Bone marrow (tissue), 2 donors: ENCODE data around the gene SYNGR1.

ENCODE experiments used
- DNase-seq, 2 donors: peaks; one replicate each; lab custom pipeline; 2025; lab: John Stamatoyannopoulos, UW

Gene SYNGR1, protein sequence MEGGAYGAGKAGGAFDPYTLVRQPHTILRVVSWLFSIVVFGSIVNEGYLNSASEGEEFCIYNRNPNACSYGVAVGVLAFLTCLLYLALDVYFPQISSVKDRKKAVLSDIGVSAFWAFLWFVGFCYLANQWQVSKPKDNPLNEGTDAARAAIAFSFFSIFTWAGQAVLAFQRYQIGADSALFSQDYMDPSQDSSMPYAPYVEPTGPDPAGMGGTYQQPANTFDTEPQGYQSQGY

DNA sequence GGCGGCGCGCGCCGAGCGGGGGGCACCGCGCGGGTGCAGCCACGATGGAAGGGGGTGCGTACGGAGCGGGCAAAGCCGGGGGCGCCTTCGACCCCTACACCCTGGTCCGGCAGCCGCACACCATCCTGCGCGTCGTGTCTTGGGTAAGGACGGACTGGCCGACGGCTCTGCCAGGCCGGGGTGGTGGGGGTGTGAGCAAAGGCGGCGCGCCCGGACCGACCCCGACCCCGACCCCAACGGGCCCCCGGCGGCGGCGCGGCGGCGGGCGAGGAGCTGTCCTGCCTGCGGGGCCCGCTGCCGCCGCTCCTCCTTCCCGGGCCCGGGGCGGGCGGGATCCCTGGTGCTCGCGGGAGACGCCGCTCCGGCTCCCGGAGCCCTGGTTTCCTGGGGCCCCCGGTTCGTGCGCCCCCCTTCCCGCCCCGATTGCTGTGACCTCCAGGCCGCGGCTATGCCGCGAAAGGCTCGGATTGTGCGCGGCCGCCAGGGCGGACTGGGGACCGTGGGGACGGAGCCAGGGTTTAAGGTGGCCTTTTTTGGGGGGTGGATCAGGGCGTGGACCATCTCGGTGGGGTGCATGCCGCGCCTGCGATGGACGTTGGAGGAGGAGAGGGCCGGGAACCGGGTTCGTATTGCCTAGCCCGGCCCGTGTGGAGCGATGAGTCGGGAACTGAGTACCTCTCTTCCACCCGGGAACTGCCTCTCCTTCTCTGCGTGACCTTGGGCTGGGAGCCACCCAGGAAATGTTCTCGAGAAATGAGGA, at the start of gene SYNGR1:
Gene SYNGR1, plus strand, starts transcription at position 25 of the 760 bp plus-strand sequence. Its CDS starts 20 bp downstream, at position 45.
- DNase-seq, result no peak

DNA sequence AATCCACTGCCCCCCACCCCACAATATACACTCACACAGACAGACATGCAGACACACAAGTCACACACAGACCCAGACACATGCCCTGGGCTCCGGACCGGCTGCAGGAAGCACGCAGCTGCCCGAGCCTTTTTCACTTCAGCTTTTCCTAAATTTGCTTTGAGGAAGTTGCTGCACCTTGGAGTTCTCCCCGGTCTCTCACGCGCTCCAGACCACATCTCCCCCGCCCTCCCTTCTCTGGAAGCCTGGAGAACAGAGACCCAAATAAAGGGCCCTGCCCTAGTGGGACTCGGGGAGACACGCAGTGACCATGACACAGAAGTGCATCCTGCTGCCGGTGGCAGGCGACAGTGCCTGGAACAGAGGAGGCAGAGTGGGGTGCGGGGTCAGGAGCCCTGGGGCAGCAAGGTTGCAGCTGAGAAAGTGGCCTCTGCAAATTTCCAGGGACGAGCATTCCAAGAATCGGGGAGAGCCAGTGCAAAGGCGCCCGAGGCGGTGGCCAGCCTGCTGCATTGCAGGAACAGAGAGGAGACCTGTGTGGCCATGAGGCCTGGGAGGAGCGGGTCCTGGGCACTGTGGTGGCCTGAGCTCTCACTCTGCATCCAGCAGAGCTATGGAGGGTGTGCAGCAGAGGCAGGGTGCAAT, 49.5 kb upstream of the SYNGR1 start:
- peak in 1 of 2 donors; percentile 50 for DNase-seq

DNA sequence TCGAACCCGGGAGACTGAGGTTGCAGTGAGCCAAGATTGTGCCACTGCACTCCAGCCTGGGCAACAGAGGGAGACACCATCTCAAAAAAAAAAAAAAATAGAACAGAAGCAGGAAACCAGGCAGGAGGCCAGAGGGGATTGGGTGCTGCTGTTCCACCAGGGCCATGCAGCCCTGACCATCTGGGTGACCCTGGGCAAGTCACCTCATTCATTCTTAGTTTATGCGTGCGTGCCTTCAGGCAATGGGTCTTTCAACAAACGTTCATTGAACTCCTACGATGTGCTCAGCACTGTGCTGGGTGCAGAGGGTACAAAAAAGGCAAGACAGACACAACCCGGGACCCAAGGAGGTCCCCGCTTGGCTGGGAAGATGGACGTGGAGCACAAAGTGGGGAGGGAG, 48.7 kb upstream of the SYNGR1 start:
- no peak for DNase-seq

DNA sequence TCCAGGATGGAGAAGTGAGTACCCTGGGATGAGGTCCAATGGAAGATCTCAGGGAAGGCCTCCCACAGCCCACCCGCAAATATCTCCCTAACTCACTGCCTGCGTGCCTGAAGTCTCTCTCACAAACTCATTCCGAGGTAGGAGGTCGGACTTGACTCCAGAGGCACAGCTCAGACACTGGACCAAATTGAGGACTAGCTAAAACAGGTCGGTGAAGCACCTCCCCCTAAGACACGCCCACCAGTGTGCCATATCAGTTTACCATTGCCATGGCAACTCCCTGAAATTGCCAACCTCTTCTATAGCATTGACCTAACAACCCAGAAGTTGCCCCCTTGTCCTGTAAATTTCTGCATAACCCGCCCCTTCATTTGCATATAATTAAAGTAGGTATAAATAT, 47.9 kb upstream of the SYNGR1 start:
- no peak for DNase-seq

DNA sequence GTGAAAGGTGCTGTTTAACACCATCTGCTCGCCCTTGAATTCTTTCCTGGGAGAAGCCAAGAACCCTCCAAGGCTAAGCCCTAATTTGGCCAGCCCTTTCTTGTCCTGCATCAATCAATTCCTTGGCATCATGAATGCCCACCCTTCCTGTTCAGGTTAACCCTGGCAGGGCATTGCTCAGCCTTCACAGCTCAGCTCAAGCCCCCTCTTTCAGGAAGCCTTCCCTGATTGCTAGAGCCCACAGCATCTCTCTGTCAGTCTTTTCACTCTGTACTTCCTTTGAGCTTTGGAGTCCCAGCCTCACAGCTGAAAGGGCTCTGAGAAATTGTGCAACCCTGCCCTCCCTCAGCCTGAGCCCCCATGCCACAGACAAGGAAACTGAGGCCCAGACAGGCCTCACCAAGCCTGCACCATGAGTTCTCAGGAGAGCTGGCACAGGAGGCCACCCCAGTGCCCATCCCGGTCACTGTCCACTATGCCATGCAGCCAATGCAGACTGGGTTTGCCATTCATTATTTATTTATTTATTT, 47.3 kb upstream of the SYNGR1 start:
- DNase-seq, result no peak

DNA sequence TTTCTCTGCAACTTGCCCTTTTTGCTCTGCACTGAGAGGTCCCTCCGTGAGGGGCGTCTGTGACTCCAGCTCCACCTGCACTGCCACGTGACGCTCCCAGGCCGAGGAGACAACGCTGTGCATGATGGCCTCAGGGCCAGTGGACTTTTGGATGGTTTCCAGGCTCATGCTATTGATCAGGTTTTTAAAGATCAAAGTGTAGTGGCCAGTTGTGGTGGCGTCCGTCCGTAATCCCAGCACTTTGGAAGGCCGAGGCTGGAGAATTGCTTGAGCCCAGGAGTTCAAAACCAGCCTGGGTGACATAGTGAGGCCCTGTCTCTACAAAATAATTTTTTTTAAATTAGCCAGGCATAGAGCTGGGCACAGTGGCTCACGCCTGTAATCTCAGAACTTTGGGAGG, 46.4 kb upstream of the SYNGR1 start:
- DNase-seq, result no peak

DNA sequence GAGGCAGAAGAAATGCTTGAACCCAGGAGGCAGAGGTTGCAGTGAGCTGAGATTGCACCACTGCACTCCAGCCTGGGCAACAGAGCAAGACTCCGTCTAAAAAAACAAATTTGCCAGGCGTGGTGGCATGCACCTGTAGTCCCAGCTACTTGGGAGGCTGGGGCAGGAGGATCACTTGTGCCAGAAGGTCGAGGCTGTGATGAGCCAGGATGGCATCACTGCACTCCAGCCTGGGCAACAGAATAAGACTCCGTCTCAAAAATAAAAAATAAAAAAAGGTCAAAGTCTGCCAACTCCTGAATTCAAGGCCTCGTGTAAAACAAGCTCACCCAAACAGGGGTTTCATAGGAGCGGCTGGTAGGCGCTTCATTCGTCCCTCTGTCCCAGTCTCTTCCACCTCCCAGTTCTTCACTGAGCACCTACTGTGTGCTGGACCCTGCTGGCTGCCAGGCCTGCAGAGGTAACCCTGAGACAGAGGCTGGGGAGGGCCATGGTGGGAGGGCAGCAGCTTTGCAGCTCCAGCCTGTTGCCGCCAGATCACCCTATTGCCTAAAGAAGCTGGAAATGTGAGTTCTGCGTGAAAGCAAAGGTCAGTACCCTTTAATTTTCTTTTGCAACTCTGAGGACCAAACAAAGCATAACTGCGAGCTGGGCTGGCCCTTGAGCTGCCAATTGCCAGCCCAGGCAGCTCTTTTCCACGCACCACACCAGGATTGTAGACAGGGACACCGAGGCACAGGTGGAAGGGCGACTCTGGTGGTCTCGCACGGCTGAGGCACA, 45.7 kb upstream of the SYNGR1 start:
- no peak for DNase-seq

DNA sequence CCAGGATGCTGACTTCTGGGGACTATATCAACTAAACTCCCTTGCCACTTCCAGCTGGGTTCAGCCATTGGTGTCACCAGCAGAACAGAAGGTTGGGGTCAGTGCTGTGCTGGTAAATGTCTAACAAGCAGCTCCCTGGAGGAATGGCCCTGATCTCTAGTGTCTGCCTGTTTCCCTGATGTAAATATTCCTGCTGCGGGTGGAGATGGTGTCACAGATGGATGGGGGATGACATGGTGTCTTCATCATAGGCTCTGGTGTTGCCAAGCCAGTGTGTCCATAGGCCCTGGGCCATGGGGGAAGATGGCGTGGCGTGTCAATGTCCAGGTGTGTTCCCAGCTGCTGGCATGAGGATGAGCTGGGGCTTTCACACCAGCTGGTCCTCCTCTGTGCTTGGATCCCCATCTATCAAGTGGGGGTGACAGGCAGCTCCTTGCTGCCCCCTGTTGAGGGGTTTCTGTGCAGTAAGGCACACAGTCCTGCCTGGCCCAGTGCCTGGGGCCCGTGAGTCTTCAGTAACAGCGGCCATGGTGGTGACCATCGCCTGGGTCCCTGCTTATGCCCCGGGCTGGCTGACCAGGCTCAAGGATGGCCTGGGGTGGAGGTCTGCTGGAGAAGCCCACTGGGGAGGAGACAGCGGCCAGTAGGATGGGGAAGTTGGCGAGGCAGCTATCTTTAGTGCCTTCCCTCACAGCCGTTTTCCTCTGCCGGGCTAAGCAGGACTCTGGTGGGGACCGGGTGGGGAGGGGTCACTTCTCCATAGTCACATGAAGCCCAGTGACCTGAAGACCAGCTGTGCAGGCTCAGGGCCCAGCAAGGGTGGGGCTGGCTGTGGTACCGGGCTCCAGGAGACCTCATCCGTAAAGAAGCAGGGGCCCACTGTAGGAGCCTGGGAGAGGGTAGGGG, 43.1 kb upstream of the SYNGR1 start:
- DNase-seq, result peak in 1 of 2 donors; percentile 39

DNA sequence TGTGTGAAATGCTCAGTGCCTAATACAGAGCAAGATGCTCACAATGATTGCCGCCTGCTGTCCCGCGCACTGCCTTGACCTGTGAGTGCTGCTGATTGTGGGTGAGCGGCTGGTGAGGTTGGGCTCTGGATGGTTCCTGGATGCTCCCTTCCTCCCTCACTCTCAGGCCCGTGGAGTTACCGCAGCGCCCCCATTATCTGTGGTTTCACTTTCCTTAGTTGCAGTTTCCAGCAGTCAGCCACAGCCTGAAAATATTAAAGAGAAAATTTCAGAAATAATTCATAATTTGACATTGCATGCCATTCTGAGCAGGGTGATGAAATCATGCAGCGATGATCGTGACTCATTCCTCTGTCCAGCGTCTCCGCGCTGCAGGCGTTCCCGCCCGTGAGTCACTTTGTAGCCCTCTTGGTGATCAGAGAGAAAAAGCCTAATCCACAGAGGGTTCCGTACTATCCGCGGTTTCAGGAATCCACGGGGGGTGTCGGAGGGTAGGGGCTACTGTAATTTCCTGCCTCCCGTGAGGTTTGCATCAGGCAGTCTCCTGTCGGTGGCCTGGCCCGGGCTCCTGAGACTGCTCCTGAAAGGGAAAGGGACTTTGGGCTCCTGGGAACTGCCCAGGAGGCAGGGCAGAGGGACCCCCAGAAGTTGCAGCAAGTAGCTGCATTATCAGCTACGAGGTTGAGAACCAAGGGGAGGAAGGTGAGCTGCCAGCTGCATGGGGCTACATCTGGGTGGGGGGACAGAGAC, 41.0 kb upstream of the SYNGR1 start:
- peak in 1 of 2 donors; percentile 39 for DNase-seq

DNA sequence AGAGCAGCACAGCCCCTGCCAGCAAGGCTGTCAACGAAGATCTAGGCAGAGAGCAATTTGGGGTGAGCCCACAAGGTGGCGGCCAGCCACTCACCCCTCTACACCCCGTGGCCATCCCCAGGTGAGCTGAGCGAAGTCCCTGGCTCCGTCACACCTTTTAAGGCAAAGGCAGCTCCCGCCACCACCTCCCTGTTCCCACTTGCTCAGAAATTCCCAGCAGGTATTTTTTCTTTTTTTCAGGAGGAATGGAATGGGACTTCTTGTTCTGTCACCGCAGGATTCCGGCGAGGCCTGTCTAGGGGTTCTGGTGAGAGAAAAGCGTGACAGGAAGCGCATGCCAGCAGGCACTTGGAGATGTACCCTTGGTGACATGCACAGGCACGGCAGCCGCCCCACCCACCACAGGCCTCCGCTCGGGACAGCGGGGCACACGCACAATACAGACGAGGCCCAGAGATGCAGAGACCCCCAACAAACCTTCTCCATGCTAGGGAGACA, 40.4 kb upstream of the SYNGR1 start:
- no peak for DNase-seq

DNA sequence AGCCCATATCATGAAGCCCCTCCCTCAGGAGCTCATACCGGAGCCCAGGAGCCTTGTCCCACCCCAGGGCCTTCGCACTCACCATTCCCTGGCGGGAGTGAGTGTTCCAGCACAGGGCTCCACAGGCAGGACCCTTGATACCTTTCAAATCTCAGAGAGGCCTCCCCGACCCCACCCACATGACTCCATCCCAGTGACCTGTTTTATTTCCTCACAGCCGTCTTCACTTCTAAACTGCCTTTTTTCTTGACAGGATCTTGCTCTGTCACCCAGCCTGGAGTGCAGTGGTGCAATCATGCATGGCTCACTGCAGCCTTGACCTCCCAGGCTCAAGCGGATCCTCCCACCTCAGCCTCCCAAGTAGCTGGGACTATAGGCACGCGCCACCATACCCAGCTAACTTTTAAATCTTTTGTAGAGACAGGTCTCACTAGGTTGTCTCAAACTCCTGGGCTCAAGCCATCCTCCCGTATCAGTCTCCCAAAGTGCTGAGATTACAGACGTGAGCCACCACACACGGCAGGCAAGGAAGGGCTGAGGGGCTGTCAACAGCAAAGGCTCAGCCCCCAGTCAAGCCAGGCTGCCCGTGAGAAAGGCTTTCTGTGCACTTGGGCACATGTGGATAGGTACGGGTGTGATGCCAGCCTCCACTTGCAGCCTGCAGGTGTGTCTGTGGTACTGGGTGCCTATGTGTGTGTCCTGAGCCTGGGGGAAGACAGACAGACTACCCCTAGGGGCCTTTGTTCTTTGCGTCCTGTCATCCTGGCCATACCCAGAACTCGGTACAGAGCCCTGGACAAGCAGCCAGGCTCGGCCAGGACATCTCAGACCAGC, 39.7 kb upstream of the SYNGR1 start:
- no peak for DNase-seq

DNA sequence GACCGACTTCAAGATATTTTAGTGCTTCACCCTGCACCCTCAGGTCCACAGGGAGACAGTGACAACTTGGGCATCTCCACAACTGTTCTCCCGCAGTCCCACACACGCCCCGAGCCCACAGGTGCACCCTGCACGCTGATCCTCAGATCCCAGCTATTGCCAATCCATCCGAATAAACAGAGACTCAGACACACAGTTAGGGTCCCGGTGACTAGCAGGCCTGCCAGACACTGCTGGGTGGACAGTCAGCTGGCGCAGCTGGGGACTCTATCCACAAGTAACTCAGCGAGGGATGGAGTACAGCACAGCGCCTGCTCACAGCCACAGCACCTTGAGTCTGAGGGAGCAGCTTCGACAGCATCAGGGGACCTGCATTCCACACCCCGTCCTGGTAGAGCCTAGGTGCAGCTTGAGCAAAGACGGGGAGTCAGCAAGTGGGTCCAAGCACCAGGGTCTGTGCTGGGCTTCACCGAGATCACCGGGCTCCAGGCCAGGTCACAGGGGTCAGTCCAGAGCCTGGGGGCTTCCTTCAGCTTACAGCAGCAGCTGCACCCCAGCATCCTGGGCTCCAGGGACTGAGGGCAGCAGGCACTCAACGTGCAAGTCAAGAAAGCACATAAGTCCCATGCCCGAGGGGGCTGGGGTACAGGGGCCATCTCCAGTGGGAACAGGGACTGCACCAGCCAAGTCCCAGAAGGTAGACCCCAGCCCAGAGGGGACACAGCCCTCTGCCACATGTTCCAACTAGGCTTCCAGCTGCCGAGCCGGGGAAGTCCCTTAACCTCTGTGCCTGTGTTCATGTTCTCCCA, 38.0 kb upstream of the SYNGR1 start:
- no peak for DNase-seq

DNA sequence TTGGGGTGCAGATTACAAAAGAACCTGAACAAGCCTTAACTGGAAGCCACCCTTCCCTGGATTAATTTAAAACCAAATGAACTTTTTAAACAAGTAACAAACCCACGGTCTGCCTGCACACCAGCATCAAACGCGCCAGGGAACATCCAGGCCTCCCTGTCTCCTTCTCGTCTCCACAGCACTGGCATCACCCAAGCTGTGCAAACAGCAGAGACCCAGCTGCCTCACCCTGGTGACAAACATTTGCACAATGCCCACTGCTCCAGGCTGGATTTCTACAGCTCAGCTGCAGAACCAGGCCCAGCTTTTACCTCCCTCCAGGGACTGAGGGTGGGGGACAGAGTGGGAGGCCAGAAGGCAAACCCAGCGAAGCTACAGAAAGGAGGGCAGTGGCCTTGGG, 37.4 kb upstream of the SYNGR1 start:
- no peak for DNase-seq

DNA sequence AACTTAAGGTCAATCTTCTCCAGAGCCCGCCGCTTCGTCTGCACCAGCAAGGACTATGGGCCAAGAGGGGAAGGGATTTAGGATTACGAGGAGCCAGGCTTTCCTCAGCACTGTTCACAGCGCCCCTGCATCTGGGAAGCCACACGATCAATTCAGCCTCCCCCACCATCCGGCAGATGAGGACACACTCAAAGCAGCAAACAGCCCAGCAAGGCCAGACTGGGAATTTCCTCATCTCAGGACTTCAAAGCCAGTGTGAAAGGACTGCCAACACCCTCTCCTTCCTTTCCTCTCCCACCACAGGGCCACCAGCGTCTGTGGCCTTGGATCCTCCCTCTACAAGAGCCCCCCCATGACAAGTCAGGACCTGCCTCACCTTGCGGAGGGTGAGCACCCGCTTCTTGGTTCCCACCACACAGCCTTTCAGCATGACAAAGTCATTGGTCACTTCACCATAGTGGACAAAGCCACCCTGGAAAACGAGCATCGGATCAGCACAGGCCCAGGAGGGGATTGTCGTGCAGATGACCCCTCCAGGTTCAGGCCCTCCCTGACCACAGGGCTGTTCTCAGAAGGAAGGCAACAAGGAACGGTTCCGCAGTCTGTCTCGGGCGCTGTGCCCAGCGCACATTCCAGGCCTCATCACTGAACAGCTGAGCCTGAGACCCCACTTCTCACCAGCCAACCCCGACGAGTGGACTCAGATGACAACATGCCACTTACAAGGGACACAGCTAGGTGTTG, 36.4 kb upstream of the SYNGR1 start:
- DNase-seq, result no peak

DNA sequence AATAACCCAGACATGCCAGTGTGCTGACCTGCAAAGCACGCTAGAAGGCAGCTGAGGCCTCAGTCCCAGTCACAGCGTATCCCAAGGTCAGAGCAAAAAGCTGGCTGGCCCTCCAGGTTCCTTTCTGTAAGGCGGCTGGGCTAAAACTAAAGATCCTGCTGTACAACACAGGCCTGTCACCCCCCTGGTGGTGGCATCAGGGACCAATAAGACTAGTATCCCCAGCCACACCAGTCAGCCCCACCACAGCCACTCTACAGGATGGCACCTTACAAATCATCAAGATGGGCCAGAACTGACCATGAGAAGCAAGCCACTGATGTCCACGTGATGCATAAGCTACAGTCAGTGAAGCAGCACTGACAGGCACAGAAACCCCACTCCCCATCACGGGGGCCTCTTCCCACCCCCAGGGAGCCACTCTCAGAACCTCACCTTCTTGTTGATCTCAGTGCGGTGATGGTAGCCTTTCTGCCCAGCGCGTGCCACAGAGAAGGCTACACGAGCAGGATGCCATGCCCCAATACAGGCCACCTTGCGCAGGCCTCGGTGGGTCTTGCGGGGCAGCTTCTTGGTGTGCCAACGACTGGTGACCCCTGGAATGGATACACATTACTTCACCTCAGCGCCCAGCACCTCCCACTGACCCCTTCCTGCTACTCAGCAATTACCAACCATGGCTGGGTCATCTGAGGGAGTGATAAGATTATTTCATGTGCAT, 35.4 kb upstream of the SYNGR1 start:
- DNase-seq, result no peak

DNA sequence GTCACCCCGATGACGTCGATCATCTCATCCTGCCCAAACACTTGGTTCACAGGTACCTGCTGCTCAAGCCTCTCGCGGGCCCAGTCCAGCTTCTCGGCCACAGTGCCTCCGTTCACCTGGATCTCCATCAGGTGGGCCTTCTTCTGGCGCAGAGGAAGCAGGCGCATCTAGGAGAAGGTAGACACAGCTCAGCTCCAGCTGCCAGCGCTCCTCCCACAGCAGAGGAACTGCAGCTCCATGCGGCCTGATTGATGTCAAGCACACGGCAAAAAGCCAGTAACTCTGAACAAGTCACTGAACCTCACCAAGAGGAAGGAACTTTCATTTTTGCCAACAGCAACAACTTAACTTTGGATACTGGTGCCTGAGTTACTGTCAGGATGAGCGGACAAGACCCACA, 34.4 kb upstream of the SYNGR1 start:
- DNase-seq, result no peak
